ENCODE data around the gene MMADHC. TPM values are rescaled to one million over a fixed set of nuclear protein-coding genes. Genes with fewer than 3 reads are reported as not detected.

Gene MMADHC
- total RNA-seq, 1 donor from 2014 or later = 69.6 TPM

DNA sequence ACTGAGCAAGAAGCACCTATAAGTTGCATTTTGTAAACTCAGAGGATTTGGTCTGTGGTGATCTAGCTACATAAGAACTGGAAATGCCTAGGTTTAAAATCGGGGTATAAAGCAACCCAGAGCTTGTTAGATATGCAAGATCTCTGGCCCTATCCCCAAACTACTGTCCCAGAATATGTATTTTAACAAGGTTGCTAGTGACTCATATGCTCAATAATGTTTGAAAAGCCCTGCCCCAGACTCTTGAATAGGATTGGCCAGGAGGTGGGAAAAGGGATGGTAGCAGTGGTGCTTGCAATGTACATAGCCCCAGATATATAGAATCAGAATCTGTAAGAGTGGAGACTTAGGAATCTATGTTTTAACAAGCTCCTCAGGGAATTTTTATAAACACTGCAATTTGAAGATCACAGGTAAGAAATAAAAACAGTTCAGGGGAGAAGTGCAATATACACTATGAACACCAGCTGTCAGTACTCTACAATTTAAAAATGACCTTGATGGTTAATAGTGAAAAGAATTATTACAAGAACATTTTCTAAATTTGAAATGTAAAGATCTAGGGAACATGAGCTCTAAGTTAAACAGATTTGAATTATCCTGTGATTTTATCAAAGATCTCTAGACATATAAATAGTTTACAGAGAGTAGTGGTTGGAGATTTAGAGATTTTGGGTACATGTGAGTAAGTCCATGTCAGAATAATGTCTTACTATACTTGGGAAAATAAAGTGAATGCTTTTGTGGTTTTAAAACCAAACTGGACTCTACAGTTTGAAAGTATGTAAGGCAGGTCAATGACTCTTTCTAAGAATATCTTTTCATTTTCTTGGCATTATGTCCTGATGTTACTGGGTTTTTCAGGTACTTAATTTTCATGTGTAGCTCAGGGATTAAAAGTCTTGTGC, 7.7 kb upstream of the MMADHC start:
- H3K27me3 Mint-ChIP-seq = peaks cover 2% of the 10 kb centered on the region
- POLR2A ChIA-PET = no interaction called here
- no peaks in the 10 kb centered on the region for H3K9me3 Mint-ChIP-seq
- no peak overlapping the region for H3K4me3 Mint-ChIP-seq
- DNase-seq (no peak), ATAC-seq (ENCODE audit: low read depth) (no peak)
- CTCF ChIA-PET = interaction anchor here (1.0 to 5.7 kb wide), 3 partner anchors 1456 to 1647 kb away, joined by 4 to 52 read pairs (median 6); no protein-coding TSS in a partner anchor
- no peak overlapping the region for H3K27ac Mint-ChIP-seq
- peaks cover 8% of the 10 kb centered on the region for H3K4me1 Mint-ChIP-seq
- intact Hi-C loops (cut with micrococcal nuclease) = loop anchor here (5.0 kb wide), 1 partner anchor 1017 kb away; no protein-coding TSS in a partner anchor
- TF ChIP-seq, protein P1, sequence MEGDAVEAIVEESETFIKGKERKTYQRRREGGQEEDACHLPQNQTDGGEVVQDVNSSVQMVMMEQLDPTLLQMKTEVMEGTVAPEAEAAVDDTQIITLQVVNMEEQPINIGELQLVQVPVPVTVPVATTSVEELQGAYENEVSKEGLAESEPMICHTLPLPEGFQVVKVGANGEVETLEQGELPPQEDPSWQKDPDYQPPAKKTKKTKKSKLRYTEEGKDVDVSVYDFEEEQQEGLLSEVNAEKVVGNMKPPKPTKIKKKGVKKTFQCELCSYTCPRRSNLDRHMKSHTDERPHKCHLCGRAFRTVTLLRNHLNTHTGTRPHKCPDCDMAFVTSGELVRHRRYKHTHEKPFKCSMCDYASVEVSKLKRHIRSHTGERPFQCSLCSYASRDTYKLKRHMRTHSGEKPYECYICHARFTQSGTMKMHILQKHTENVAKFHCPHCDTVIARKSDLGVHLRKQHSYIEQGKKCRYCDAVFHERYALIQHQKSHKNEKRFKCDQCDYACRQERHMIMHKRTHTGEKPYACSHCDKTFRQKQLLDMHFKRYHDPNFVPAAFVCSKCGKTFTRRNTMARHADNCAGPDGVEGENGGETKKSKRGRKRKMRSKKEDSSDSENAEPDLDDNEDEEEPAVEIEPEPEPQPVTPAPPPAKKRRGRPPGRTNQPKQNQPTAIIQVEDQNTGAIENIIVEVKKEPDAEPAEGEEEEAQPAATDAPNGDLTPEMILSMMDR (IDR thresholded peaks at IDR 0.05) = no peak
- no peaks in the 10 kb centered on the region for H3K36me3 Mint-ChIP-seq (ENCODE audit: low read depth)

DNA sequence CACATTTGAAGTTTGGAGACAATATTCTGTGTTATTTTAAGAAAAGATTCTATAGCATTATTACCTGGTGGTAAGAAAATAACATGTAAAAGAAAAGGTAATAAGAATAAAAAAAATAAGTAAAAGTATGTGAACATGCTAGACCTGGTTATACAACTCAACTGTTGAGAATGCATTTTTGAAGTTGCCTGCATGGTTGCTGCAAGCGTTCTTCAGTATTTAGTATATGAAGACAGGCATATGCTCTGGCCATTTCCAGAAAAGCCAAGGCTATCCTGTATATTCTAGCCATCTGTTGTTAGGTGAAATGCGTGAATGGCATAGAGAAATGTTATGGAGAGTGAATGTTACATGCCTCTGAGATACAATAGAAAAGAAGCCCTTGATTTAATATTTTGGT, 6.8 kb upstream of the MMADHC start:
- ChIA-PET POLR2A (no interaction called here), CTCF (interaction anchor here (5.7 kb wide), 1 partner anchor 1457 kb away, joined by 52 read pairs; no protein-coding TSS in a partner anchor)
- Mint-ChIP-seq H3K4me3 (no peak overlapping the region), H3K36me3 (ENCODE audit: low read depth) (no peaks in the 10 kb centered on the region), H3K27me3 (peaks cover 4% of the 10 kb centered on the region), H3K4me1 (peaks cover 8% of the 10 kb centered on the region), H3K9me3 (no peaks in the 10 kb centered on the region), H3K27ac (no peak overlapping the region)
- TF ChIP-seq, protein P1 (IDR thresholded peaks at IDR 0.05) = no peak
- DNase-seq (no peak), ATAC-seq (ENCODE audit: low read depth) (no peak)
- intact Hi-C loops (cut with micrococcal nuclease) = no loop called here

DNA sequence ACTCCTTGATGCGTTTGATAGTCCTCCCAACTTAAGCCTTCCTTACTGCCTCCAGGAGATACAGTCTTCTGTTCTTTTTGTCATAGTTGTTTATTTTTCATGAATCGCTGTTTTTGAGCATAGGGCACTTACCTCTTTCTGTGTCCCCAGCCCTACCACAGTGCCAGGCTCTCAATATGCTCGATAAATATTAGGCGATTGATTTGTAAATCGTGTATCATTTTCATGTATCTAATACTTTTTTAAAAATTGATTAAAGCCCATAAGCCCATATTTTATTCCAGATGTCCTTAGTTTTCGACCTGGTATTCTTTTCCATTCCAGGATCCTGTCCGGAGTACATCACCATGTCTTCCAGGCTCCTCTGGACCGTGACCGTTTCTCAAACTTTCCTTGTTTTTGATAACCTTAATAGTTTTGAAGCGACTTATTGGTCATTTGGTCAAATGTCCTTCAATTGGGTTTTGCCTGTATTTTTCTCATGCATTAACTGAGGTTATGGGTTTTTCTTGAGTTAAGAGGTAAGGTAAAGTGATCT, 444 bp upstream of the MMADHC start:
- ATAC-seq (ENCODE audit: low read depth) = peak; percentile 10
- Mint-ChIP-seq H3K36me3 (ENCODE audit: low read depth) (peaks cover 28% of the 10 kb centered on the region), H3K27me3 (peaks cover 6% of the 10 kb centered on the region), H3K4me3 (peak overlapping the region; percentile 99), H3K27ac (peak overlapping the region; percentile 97), H3K4me1 (peaks cover 47% of the 10 kb centered on the region), H3K9me3 (no peaks in the 10 kb centered on the region)
- DNase-seq = no peak
- intact Hi-C loops (cut with micrococcal nuclease) = loop anchor here (1.0 to 5.0 kb wide), 7 partner anchors 713 to 1820 kb away; partner anchors contain the start of genes EPC2, KIF5C, NMI and ORC4
- TF ChIP-seq, protein P1 (IDR thresholded peaks at IDR 0.05) = no peak
- CTCF ChIA-PET = interaction anchor here (1.4 kb wide), 1 partner anchor 1079 kb away, joined by 4 read pairs; no protein-coding TSS in a partner anchor
- POLR2A ChIA-PET = interaction anchor here (1.2 to 1.9 kb wide), 4 partner anchors 15 to 1744 kb away, joined by 3 to 14 read pairs (median 4); partner anchors contain the start of gene RBM43

DNA sequence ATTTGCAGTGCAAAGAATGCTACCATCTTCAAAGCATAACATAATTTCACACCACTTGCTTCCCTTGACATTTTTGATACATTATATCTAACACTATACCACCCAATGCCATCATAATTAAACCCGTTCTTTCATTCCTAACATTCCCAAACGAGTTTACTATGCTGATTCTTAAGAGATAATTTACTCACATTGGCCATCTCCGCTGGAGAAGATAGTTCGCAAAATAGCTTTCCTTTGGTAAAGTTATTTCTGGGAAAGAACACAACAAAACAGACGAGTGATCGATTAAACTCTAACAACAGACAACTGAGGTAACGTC, 716 bp downstream of the MMADHC start:
- DNase-seq (no peak), ATAC-seq (ENCODE audit: low read depth) (no peak)
- TF ChIP-seq, protein P1 (IDR thresholded peaks at IDR 0.05) = no peak
- H3K36me3 Mint-ChIP-seq (ENCODE audit: low read depth) = peaks cover 37% of the 10 kb centered on the region
- peak overlapping the region; percentile 97 for H3K27ac Mint-ChIP-seq
- ChIA-PET CTCF (interaction anchor here (1.4 to 1.6 kb wide), 4 partner anchors 26 to 1652 kb away, joined by 4 to 9 read pairs (median 6); no protein-coding TSS in a partner anchor), POLR2A (interaction anchor here (0.6 to 1.9 kb wide), 11 partner anchors 10 to 1849 kb away, joined by 3 to 14 read pairs (median 6); partner anchors contain the start of genes MBD5, NMI, ORC4 and RBM43)
- H3K4me3 Mint-ChIP-seq = peak overlapping the region; percentile 99
- peaks cover 51% of the 10 kb centered on the region for H3K4me1 Mint-ChIP-seq
- no peaks in the 10 kb centered on the region for H3K9me3 Mint-ChIP-seq
- H3K27me3 Mint-ChIP-seq = peaks cover 6% of the 10 kb centered on the region
- intact Hi-C loops (cut with micrococcal nuclease) = loop anchor here (1.0 to 5.0 kb wide), 7 partner anchors 712 to 1821 kb away; partner anchors contain the start of genes EPC2, KIF5C, NMI and ORC4
